ENCODE results near the gene DHTKD1.
"Not testable (repeated sequence)": the region's sequence is repeated elsewhere in the genome, so short reads cannot be mapped to it uniquely, and the experiment has no call there.

DHTKD1 gene

DNA sequence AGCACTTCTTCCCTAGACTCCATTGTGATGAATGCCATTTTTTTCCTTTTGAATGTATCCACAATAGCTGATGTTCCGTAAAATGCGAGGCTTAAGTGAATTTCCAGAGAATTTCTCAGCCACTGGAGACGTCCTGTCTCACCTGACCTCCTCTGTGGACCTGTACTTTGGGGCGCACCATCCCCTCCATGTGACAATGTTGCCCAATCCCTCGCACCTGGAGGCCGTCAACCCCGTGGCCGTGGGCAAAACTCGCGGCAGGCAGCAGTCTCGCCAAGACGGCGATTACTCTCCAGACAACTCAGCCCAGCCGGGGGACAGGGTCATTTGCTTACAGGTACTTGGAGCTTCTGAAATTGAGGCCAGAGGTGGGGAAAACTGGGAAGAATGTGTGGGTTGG lies 20.2 kb downstream of the DHTKD1 start:
- H3K9me3 ChIP-seq (ENCODE audit: insufficient read depth, low read length, severe bottlenecking), result no peaks in the 10 kb centered on the region
- TF ChIP-seq, protein P1, sequence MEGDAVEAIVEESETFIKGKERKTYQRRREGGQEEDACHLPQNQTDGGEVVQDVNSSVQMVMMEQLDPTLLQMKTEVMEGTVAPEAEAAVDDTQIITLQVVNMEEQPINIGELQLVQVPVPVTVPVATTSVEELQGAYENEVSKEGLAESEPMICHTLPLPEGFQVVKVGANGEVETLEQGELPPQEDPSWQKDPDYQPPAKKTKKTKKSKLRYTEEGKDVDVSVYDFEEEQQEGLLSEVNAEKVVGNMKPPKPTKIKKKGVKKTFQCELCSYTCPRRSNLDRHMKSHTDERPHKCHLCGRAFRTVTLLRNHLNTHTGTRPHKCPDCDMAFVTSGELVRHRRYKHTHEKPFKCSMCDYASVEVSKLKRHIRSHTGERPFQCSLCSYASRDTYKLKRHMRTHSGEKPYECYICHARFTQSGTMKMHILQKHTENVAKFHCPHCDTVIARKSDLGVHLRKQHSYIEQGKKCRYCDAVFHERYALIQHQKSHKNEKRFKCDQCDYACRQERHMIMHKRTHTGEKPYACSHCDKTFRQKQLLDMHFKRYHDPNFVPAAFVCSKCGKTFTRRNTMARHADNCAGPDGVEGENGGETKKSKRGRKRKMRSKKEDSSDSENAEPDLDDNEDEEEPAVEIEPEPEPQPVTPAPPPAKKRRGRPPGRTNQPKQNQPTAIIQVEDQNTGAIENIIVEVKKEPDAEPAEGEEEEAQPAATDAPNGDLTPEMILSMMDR (IDR thresholded peaks at IDR 0.05; ENCODE audit: borderline replicate concordance, extremely low read depth, low read length, poor library complexity, severe bottlenecking), result no peak
- TF ChIP-seq EZH2 (IDR thresholded peaks at IDR 0.05; ENCODE audit: borderline replicate concordance, low read depth, low read length, severe bottlenecking), result no peak
- no peak overlapping the region for H3K4me3 ChIP-seq (ENCODE audit: low read depth in 1 of 2, low read length in 2 of 2)
- no peak overlapping the region for H3K9ac ChIP-seq (ENCODE audit: low read depth, low read length)
- no peak for ATAC-seq (ENCODE audit: insufficient read depth, low read depth)
- H4K20me1 ChIP-seq (ENCODE audit: insufficient read depth, low read length), result no peaks in the 10 kb centered on the region
- peaks cover 68% of the 10 kb centered on the region for H3K36me3 ChIP-seq (ENCODE audit: insufficient read depth, low read length)
- no peaks in the 10 kb centered on the region for H3K79me2 ChIP-seq (ENCODE audit: insufficient read depth, low read length)
- no peak for DNase-seq
- no peak overlapping the region for H2AFZ ChIP-seq (ENCODE audit: low read depth, low read length)
- no peaks in the 10 kb centered on the region for H3K27me3 ChIP-seq (ENCODE audit: insufficient read depth, low read length, poor library complexity)
- no peak overlapping the region for H3K27ac ChIP-seq (ENCODE audit: low read length)
- no peak overlapping the region for H3K4me2 ChIP-seq (ENCODE audit: insufficient read depth, low read length)
- H3K4me1 ChIP-seq (ENCODE audit: insufficient read depth, low read length), result no peaks in the 10 kb centered on the region

DNA sequence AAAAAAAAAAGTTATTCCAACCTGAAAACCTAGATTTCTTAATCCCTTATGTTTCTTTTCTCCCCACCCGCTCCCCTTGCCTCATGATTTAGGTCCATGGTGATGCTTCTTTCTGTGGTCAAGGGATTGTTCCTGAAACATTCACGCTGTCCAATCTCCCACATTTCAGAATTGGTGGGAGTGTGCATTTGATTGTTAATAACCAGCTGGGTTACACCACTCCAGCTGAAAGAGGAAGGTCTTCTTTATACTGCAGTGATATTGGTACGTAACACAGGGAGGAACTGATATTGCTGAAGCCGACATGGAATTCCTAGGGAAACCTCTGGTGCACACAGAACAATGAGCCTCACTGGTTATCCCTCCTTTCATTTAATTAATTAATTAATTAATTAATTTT lies 22.7 kb downstream of the DHTKD1 start:
- H3K9me3 ChIP-seq (ENCODE audit: insufficient read depth, low read length, severe bottlenecking), result no peaks in the 10 kb centered on the region
- H3K4me3 ChIP-seq (ENCODE audit: low read depth in 1 of 2, low read length in 2 of 2), result no peak overlapping the region
- no peak overlapping the region for H3K4me2 ChIP-seq (ENCODE audit: insufficient read depth, low read length)
- H3K36me3 ChIP-seq (ENCODE audit: insufficient read depth, low read length), result peaks cover 73% of the 10 kb centered on the region
- H2AFZ ChIP-seq (ENCODE audit: low read depth, low read length), result no peak overlapping the region
- DNase-seq (no peak), ATAC-seq (ENCODE audit: insufficient read depth, low read depth) (no peak)
- no peaks in the 10 kb centered on the region for H4K20me1 ChIP-seq (ENCODE audit: insufficient read depth, low read length)
- no peak for TF ChIP-seq EZH2 (IDR thresholded peaks at IDR 0.05; ENCODE audit: borderline replicate concordance, low read depth, low read length, severe bottlenecking)
- TF ChIP-seq, protein P1 (IDR thresholded peaks at IDR 0.05; ENCODE audit: borderline replicate concordance, extremely low read depth, low read length, poor library complexity, severe bottlenecking), result no peak
- H3K4me1 ChIP-seq (ENCODE audit: insufficient read depth, low read length), result no peaks in the 10 kb centered on the region
- no peaks in the 10 kb centered on the region for H3K79me2 ChIP-seq (ENCODE audit: insufficient read depth, low read length)
- H3K27ac ChIP-seq (ENCODE audit: low read length), result no peak overlapping the region
- H3K27me3 ChIP-seq (ENCODE audit: insufficient read depth, low read length, poor library complexity), result no peaks in the 10 kb centered on the region
- H3K9ac ChIP-seq (ENCODE audit: low read depth, low read length), result no peak overlapping the region

DNA sequence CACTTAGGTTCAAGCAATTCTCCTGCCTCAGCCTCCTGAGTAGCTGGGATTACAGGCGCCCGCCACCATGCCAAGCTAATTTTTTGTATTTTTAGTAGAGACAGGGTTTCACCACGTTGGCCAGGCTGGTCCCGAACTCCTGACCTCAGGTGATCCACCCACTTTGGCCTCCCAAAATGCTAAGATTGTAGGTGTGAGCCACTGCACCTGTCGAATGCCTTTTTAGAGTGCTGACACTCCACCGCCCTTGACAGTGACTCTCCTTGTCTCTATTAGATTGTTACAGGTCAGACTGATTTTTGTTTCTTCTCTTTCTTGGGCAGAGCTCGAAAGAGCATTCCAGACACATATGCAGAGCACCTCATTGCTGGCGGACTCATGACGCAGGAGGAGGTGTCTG lies 28.6 kb downstream of the DHTKD1 start:
- H3K36me3 ChIP-seq (ENCODE audit: insufficient read depth, low read length), result peaks cover 62% of the 10 kb centered on the region
- not testable (repeated sequence) for H3K27me3 ChIP-seq (ENCODE audit: insufficient read depth, low read length, poor library complexity); H3K4me1 ChIP-seq (ENCODE audit: insufficient read depth, low read length); H3K27ac ChIP-seq (ENCODE audit: low read length); H3K4me3 ChIP-seq (ENCODE audit: low read depth in 1 of 2, low read length in 2 of 2); H2AFZ ChIP-seq (ENCODE audit: low read depth, low read length); H3K4me2 ChIP-seq (ENCODE audit: insufficient read depth, low read length); H4K20me1 ChIP-seq (ENCODE audit: insufficient read depth, low read length); DNase-seq; H3K79me2 ChIP-seq (ENCODE audit: insufficient read depth, low read length); H3K9me3 ChIP-seq (ENCODE audit: insufficient read depth, low read length, severe bottlenecking); ATAC-seq (ENCODE audit: insufficient read depth, low read depth); H3K9ac ChIP-seq (ENCODE audit: low read depth, low read length)

DNA sequence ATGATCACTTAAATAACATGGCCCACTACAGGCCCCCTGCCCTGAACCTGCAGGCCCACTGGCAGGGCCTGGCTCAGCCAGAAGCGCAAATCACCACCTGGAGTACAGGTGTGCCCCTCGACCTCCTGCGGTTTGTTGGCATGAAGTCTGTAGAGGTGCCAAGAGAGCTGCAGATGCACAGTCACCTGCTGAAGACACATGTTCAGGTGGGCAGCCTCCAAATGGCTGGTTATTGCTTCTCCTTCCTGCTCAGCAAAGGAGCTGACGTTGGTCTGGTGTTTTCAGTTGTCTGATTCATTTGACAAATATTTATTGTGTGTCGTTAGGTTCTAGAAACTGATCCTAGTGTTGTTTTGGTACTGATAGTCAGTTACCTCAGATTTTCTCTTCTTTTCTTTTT lies 29.0 kb downstream of the DHTKD1 start:
- no peak for DNase-seq
- TF ChIP-seq, protein P1 (IDR thresholded peaks at IDR 0.05; ENCODE audit: borderline replicate concordance, extremely low read depth, low read length, poor library complexity, severe bottlenecking), result no peak
- no peak for TF ChIP-seq EZH2 (IDR thresholded peaks at IDR 0.05; ENCODE audit: borderline replicate concordance, low read depth, low read length, severe bottlenecking)

More for the DNA sequence above, 29.0 kb downstream of the DHTKD1 start:
- H2AFZ ChIP-seq (ENCODE audit: low read depth, low read length), result no peak overlapping the region
- no peaks in the 10 kb centered on the region for H4K20me1 ChIP-seq (ENCODE audit: insufficient read depth, low read length)
- H3K27ac ChIP-seq (ENCODE audit: low read length), result no peak overlapping the region
- H3K4me3 ChIP-seq (ENCODE audit: low read depth in 1 of 2, low read length in 2 of 2), result no peak overlapping the region
- no peaks in the 10 kb centered on the region for H3K4me1 ChIP-seq (ENCODE audit: insufficient read depth, low read length)
- no peaks in the 10 kb centered on the region for H3K9me3 ChIP-seq (ENCODE audit: insufficient read depth, low read length, severe bottlenecking)
- H3K9ac ChIP-seq (ENCODE audit: low read depth, low read length), result no peak overlapping the region
- no peaks in the 10 kb centered on the region for H3K79me2 ChIP-seq (ENCODE audit: insufficient read depth, low read length)
- H3K27me3 ChIP-seq (ENCODE audit: insufficient read depth, low read length, poor library complexity), result no peaks in the 10 kb centered on the region
- no peak for ATAC-seq (ENCODE audit: insufficient read depth, low read depth)
- no peak overlapping the region for H3K4me2 ChIP-seq (ENCODE audit: insufficient read depth, low read length)
- peaks cover 59% of the 10 kb centered on the region for H3K36me3 ChIP-seq (ENCODE audit: insufficient read depth, low read length)

All from DND-41 (cell line).